NCI-H1694 treated with DMSO at 0.1 percent for 48 hours (cell line): ENCODE data around the gene CDCA4.
"Not testable (repeated sequence)": the region's sequence is repeated elsewhere in the genome, so short reads cannot be mapped to it uniquely, and the experiment has no call there.

ENCODE experiments used
- DNase-seq: peaks from one replicate; lab custom pipeline; 2025; lab: John Stamatoyannopoulos, UW

Gene CDCA4

GRCh38 chr14:105033412-105033900 is 12.6 kb upstream of the CDCA4 start:
- not testable (repeated sequence) for DNase-seq

DNA sequence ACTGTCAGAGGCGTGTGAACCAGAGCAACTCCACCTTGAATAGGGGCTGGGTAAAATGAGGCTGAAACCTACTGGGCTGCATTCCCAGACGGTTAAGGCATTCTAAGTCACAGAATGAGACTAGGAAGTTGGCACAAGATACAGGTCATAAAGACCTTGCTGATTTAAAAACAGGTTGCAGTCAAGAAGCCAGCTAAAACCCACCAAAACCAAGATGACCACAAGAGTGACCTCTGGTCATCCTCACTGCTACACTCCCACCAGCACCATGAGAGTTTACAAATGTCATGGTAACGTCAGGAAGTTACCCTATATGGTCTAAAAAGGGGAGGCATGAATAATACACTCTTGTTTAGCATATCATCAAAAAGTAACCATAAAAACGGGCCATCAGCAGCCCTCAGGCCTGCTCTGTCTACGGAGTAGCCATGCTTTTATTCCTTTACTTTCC is 11.6 kb upstream of the CDCA4 start:
- not testable (repeated sequence) for DNase-seq

GRCh38 chr14:105030836-105031396 is 10.0 kb upstream of the CDCA4 start:
- no peak for DNase-seq

DNA sequence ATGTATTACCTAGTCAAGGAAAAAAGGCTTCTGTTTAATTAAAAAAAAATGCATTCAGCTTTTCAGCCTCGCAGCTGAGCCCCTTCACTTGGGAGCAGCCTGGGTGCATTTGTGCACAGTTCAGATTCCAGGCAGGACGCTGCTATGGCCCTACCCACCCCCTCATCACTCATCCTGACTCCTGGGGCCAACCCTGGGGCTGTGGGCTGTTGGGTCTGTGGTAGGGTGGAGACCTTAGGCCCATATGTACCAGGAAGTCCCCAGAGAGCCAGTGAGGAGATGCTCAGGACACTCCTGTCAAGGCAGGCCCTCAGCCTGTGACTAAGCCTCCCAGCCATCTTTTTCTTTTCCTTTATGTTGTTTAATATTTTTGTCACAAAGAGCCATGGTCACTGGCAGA is 9.3 kb upstream of the CDCA4 start:
- no peak for DNase-seq

DNA sequence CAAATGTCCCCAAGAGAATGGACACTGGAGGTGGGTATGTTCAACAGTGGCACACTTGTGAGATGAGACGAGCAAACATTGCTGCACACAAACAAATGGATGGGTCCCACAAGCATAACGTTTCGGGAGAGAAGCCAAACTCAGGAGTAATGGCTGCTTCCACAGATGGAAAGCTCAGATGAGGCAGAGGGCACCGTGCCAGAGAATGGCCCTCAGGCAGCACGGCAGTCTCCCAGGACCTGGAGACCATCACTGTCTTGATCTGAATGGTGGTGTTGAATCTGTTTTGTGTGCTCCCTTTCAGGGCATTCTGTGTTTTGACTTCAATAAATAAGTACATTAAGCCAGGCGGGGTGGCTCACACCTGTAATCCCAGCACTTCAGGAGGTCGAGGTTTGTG is 8.5 kb upstream of the CDCA4 start:
- DNase-seq: no peak

GRCh38 chr14:105028251-105028927 is 7.5 kb upstream of the CDCA4 start:
- no peak for DNase-seq

- DNase-seq: not testable (repeated sequence)
Observed at GRCh38 chr14:105027718-105028117, 6.8 kb upstream of the CDCA4 start.

DNA sequence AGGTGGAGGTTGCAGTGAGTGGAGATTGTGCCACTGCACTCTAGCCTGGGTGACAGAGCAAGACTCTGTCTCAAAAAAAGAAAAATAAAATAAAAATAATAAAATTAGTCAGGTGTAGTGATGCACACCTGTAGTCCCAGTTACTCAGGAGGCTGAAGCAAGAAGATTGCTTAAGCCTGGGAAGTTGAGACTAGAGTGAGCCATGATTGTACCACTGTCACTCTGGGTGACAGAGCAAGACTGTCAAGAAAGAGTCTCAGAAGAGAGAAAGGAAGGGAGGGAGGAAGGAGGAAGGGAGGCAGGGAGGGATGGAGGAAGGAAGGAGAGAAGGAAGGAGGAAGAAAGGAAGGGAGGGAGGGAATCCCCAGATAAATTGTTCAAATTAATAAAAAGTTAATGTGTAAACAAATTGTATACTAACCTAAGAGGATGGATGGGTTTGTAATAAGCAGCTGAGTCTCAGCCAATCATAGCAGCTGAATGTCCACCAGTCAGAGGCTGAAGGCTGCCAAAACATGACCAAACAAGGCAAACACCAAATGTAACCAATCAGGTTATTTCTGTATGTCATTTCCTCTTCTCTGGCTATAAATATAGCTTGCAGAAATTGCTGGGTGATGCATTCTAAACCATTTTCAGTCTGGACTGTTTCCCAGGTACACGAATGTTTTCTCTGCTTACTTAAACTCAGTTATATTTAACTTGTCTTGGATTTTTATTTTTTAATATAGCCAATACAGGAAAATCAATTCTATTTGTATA is 6.1 kb upstream of the CDCA4 start:
- peak; percentile 34 for DNase-seq

- DNase-seq: no peak
Observed at GRCh38 chr14:105026033-105026785, 5.3 kb upstream of the CDCA4 start.

- DNase-seq: no peak
Observed at GRCh38 chr14:105025429-105025828, 4.5 kb upstream of the CDCA4 start.

DNA sequence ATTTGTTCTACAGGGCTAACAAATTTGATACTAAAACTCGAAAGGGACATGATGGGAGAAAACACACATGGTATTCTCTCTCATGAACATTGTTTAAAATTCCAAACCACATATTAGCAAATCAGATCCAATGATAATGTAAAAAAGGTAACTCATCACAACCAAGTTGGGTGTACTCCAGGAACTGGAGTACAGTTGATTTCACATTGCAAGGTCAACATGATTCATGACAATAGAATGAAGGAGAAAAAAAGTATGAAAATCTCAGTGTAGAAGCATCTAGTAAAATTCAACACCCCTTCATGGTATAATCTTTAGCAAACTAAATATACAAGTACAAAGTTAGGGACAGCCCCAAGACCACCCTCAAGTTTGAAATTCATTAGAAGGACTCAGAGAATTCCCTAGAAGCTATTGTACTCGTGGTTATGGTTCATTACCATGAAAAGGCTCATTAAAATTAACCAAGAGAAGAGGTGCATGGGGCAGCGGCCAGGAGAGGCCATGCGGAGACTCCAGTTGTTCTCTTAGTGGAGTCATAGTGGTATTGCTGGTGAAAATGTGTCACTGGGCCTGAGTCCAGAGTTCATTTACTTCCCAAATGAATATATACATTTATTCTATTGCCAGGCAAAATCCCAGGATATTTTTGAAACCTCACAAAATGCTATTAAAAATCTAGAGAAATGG is 3.1 kb upstream of the CDCA4 start:
- DNase-seq: no peak

DNA sequence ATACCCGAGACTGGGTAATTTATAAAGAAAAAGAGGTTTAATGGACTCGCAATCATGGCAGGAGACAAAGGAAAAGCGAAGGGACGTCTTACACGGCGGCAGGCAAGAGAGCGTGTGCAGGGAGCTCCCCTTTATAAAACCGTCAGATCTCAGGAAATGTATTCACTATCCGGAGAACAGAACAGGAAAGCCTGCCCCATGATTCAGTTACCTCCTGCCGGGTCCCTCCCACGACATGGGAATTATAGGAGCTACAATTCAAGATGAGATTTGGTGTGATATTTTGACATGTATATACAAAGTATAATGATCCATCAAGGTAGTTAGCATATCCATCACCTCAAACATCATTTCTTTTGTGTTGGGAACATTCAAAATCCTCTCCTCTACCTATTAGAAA is 2.3 kb upstream of the CDCA4 start:
- DNase-seq: no peak

DNA sequence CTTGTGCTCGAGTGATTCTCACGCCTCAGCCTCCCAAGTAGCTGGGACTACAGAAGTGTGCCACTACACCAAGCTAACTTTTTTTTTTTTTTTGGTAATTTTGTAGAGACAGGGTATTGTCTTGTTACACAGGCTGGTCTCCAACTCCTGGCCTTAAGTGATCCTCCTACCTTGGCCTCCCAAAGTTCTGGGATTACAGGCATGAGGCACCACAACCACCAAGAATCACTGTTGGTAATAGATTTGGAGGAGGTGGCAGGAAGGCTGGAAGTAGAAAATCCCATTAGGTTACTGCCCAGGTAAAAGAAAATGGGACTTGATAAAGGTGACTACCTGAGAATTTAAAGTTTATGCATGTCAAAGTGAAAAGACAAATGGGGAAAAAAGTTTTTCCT is 1.4 kb upstream of the CDCA4 start:
- DNase-seq: no peak

- peak; percentile 87 for DNase-seq
Observed at GRCh38 chr14:105021656-105022275, 883 bp upstream of the CDCA4 start.

GRCh38 chr14:105019861-105020814 is 745 bp downstream of the CDCA4 start:
- DNase-seq: no peak

DNA sequence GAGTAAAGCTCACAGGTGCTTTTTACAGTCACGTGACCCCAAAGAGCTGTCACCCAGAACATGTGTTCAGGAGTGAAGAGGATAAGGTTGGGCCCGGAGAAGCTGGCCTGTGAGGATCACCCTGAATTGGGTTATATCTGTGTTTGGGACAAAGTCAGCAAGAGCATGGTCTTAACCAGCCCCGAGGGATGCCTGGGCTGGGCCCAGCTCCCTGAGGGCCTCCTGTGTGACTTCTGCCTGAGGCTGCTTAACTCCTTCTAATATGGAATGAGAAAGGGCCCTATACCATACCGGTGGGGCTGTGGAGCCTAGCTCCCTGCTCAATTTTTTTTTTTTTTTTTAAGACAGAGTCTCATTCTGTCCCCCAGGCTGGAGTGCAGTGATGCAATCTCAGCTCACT is 2.5 kb downstream of the CDCA4 start:
- no peak for DNase-seq

DNA sequence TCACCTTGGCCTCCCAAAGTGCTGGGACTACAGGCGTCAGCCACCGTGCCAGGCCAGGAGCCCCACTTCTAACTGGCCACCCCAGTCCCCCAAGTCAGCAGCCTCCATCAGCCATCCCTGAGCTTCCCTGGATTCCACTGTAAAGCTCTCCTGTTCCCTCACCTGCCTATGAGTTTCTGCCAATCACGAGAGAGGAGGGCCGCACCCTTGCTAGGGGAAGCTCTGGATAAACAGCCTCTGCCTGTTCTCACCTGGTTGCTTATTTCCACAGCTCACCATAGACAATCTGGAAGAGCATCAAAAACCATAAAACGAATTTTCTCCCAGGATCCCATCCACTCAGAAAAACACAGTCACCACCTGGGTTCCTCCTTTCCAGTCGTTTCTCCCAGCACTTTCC is 5.0 kb downstream of the CDCA4 start:
- DNase-seq: no peak

DNA sequence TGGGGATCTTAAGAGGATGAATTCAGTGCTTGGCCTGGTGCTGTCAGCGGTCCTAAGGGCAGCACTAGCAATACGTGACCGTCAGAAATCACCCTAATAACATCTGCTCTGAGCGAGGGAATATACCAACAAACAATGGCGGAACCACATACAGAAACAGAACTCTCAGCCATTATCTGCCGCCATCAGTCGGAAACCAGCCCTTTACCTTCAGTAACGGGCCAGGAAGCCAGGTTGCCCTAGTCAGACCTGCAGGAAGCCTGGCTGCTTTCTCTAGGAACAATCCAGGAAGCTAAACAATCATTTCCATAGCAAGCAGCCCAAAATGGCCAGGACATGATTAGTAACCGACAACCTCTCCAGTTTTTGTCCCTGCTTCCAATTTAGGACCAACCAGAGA is 5.6 kb downstream of the CDCA4 start:
- DNase-seq: no peak

DNA sequence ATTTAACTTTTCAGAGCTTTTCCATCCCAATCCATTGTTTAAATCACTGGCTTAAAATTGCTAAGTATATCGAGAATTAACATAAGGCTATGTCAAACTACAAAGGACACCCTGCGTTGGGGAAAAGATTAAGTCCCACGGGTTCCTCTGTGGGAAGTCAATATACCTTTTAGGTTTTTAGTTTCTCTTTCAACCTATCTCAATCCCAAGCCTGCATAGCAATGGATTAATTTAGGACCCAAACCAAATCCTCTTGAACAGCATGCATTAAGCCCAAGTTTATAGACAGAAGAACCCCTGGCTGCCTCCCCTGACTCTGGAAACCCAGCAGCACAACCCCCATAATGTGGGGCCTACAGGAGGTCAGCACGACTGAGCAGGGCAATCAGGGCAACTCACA is 6.3 kb downstream of the CDCA4 start:
- DNase-seq: no peak

- DNase-seq: no peak
Observed at GRCh38 chr14:105014032-105014431, 6.9 kb downstream of the CDCA4 start.
